ENCODE results near the gene CCDC110.

CCDC110 gene

DNA sequence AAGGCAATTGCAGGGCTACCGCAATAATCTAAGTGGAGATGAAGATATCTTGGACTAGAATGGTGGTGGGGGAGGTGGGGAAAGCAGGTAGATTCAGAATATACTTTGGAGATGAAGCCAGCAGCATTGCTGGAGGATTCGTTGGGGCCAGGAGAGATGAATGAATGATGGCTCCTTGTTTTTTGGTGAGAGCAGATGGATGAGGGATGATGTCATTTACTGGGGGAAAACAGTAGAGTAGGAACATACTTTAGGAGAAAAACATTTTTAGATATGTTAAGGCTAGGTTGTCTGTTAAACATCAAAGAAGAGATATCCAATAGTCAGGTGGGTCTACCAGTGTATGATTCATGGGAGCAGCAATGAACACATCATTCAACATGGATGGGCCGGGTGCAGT lies 5.8 kb downstream of the CCDC110 start:
- Histone ChIP-seq H3K4me3 (no peak overlapping the region), H3K27ac (no peak overlapping the region)
- TF ChIP-seq, protein P1, sequence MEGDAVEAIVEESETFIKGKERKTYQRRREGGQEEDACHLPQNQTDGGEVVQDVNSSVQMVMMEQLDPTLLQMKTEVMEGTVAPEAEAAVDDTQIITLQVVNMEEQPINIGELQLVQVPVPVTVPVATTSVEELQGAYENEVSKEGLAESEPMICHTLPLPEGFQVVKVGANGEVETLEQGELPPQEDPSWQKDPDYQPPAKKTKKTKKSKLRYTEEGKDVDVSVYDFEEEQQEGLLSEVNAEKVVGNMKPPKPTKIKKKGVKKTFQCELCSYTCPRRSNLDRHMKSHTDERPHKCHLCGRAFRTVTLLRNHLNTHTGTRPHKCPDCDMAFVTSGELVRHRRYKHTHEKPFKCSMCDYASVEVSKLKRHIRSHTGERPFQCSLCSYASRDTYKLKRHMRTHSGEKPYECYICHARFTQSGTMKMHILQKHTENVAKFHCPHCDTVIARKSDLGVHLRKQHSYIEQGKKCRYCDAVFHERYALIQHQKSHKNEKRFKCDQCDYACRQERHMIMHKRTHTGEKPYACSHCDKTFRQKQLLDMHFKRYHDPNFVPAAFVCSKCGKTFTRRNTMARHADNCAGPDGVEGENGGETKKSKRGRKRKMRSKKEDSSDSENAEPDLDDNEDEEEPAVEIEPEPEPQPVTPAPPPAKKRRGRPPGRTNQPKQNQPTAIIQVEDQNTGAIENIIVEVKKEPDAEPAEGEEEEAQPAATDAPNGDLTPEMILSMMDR (IDR thresholded peaks at IDR 0.05), result no peak
- DNase-seq (ENCODE audit: low spot score), result no peak

DNA sequence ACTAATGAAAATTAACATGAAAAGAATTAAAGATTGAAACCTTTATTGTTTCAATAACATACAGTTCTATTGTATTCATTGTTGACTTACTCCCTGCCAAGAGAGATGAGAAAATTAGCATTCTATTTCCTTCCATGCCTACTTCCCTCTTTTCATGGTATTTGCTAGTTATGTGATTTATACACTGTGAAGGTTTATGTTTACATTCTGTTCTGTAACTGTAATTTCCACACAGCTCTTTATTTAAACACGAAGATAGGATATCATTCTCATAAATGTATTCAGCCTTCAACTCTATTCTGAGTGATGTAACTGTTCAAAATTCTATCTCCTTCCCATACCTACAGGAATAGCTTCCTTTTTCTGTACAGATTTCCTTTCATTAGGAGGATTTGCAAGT lies 6.6 kb downstream of the CCDC110 start:
- Histone ChIP-seq H3K27ac (no peak overlapping the region), H3K4me3 (no peak overlapping the region)
- TF ChIP-seq, protein P1 (IDR thresholded peaks at IDR 0.05), result no peak
- DNase-seq (ENCODE audit: low spot score), result no peak

DNA sequence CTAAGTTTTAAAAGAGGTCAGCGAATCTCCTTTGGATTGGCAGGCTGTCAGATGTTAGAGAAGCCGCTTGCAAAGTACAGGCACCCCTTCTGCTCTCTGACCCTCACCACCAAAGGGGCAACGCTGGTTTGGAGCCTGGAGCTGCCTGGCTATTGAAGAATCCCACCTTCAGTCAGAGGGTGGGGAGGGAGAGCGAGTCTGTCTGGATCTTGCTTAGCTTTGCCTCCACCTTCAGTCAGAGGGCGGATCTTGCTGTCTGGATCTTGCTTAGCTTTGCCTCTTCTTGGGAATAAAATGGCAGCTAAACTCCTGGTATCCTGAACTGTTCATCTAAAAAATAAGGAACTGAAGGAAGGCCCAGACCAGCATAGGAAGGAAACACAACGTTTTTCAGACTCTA lies 7.3 kb downstream of the CCDC110 start:
- no peak for DNase-seq (ENCODE audit: low spot score)
- Histone ChIP-seq H3K27ac (no peak overlapping the region), H3K4me3 (no peak overlapping the region)
- TF ChIP-seq, protein P1 (IDR thresholded peaks at IDR 0.05), result no peak

DNA sequence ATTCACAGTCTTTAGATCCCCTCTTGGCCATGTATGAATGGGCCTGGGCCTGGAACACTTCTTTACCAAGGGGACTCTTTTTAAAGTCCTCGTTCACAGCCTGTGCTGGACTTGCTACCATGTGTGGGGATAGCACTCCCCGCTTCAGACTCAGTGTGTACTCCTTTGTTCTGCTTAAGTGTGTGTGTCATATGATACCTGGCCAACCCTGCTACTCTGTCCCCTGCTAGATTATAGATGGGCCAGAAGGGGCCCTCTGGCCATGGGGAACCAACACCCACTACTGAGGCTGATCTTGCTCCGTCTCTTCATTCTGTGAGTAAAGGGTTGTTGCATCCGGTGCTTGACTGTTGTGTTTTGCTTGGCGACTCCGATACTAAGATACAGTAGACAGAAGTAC lies 8.0 kb downstream of the CCDC110 start:
- no peak overlapping the region for H3K27ac ChIP-seq
- DNase-seq (ENCODE audit: low spot score), result no peak
- TF ChIP-seq, protein P1 (IDR thresholded peaks at IDR 0.05), result no peak
- H3K4me3 ChIP-seq, result no peak overlapping the region

DNA sequence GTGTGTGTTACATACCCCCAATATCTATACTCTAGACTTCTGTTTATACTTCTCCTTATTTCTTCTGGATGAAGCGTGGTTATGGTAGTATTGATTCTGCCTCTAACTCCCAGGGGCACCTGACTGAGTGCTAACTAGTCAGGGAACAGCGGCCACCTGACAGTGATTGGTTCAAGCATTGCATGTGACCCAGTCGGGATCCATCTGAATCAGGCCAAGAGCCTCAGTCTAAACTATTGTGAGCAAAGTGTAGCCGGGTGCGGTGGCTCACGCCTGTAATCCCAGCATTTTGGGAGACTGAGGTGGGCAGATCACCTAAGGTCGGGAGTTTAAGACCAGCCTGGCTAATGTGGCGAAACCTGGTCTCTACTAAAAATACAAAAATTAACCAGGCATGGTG lies 10.0 kb downstream of the CCDC110 start:
- Histone ChIP-seq H3K27ac (no peak overlapping the region), H3K4me3 (no peak overlapping the region)
- DNase-seq (ENCODE audit: low spot score), result no peak
- TF ChIP-seq, protein P1 (IDR thresholded peaks at IDR 0.05), result no peak

DNA sequence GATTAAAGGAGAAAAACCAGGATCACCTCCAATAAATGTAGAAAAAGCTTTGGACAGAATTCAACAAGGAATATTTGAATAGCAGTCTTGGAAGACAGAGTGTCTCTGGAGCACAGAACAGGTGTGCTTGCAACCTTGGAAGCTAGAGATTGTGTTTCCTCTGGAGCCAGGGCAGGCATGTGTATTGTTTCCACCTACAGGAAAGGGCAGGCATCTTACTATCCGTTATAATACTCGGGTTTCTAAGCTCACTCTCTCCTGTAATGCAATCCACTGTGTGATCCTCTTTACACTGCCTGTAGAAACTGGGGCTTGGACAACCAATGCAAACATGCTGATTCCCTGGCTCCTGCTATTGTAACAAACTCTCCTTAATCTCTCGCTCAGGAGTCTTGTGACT lies 14.4 kb downstream of the CCDC110 start:
- Histone ChIP-seq H3K27ac (no peak overlapping the region), H3K4me3 (no peak overlapping the region)
- DNase-seq (ENCODE audit: low spot score), result no peak
- TF ChIP-seq, protein P1 (IDR thresholded peaks at IDR 0.05), result no peak

DNA sequence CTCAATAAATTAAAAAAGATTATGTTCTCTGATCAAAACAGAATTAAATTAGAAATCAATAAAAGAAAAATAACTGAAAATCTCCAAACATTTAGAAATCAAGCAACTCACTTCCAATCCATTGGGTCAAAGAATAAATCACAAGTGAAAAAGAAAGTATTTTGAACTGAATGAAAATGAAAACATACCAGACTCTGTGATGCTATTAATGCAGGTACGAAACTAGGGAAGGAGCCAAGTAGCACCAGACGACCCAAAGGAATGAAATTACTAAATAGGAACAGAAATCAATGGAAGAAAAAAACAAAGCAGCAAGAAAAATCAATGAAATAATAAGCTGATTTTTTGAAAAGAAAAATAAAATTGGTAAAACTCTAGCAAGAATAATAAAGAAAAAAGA lies 15.4 kb downstream of the CCDC110 start:
- Histone ChIP-seq H3K27ac (no peak overlapping the region), H3K4me3 (no peak overlapping the region)
- no peak for DNase-seq (ENCODE audit: low spot score)
- TF ChIP-seq, protein P1 (IDR thresholded peaks at IDR 0.05), result no peak

All from coronary artery (tissue), 2 donors.